Kidney (tissue), 14 donors: ENCODE data around the gene GLOD5. TPM values are rescaled to one million over a fixed set of nuclear protein-coding genes. Genes with fewer than 3 reads are reported as not detected.

Experiments
- DNase-seq, 5 donors: peaks; one replicate each; pipeline ENCODE4 v3.0.0-alpha.2; 2013 to 2020
- FAIRE-seq: peaks from 2 replicates; lab custom pipeline; 2012; peaks lifted over from hg19 to GRCh38; lab: Jason Lieb, UNC
- H3K27ac ChIP-seq, 2 donors: one replicate each; pipeline ENCODE4 v1.7.0; 2013; ENCODE audit warnings: low read depth in 2 of 2, low read length in 2 of 2, inconsistent platforms in 1 of 2
- H3K27me3 ChIP-seq: one replicate; pipeline ENCODE4 v1.7.1; 2013; ENCODE audit warnings: low read length, inconsistent platforms; ENCODE audit not compliant: control insufficient read depth, insufficient read depth
- H3K36me3 ChIP-seq, 3 donors: one replicate each; pipeline versions ENCODE4 v1.7.0 to v1.7.1; 2013; ENCODE audit warnings: low read length in 3 of 3, control low read depth in 1 of 3, inconsistent platforms in 1 of 3; ENCODE audit not compliant: insufficient read depth in 3 of 3, control insufficient read depth in 2 of 3
- H3K4me1 ChIP-seq, 3 donors: one replicate each; pipeline versions ENCODE4 v1.7.0 to v1.7.1; 2013; ENCODE audit warnings: low read length in 3 of 3, inconsistent platforms in 1 of 3, low read depth in 1 of 3; ENCODE audit not compliant: control insufficient read depth in 2 of 3, insufficient read depth in 2 of 3
- H3K4me3 ChIP-seq, 3 donors: one replicate each; pipeline versions ENCODE4 v1.7.0 to v1.8.1; 2013; ENCODE audit warnings: low read length in 3 of 3, control low read depth in 1 of 3, inconsistent platforms in 1 of 3
- H3K9ac ChIP-seq, 3 donors: one replicate each; pipeline versions ENCODE4 v1.7.0 to v1.7.1; 2013; ENCODE audit warnings: low read length in 3 of 3, control low read depth in 1 of 3, inconsistent platforms in 1 of 3
- H3K9me3 ChIP-seq, 3 donors: one replicate each; pipeline versions ENCODE4 v1.7.0 to v1.7.1; 2013; ENCODE audit warnings: low read length in 3 of 3, control low read depth in 1 of 3, inconsistent platforms in 1 of 3; ENCODE audit not compliant: control insufficient read depth in 2 of 3, insufficient read depth in 1 of 3
- CTCF ChIP-seq: IDR thresholded peaks from 3 replicates; pipeline ENCODE4 v1.5.1; 2012; ENCODE audit warnings: mild to moderate bottlenecking, moderate library complexity, borderline replicate concordance; ENCODE audit not compliant: insufficient read depth; ENCODE audit errors: extremely low read depth
- intact Hi-C: fragments of 100-400 bp; cut with DNase I; formaldehyde crosslinking; loops from one replicate; pipeline ENCODE4 v1.11.1; 2022
- polyA plus RNA-seq: library from polyadenylated mRNA; stranded (reverse); fragments of 350-450 nt; fragmentation: Illumina TruSeq; extraction: RNeasy Lipid Tissue Mini Kit (QIAGEN cat#74804); gene quantifications from one replicate; pipeline ENCODE4 v1.2.3, GENCODE V29; 2014; ENCODE audit warnings: low read depth, low replicate concordance; ENCODE audit not compliant: insufficient read depth
- total RNA-seq: library from RNA; stranded (reverse); fragmentation: NEBNext Ultra II Directional; extraction: Animal tissue kit (Norgen Biotek cat#: 25700); gene quantifications from one replicate; pipeline ENCODE4 v1.2.1, GENCODE V29; 2021
- donor health status: control.
- donor health status: control.
- donor health status: control.
- donor health status: control.
- donor health status: control.
- donor health status: DM: yes; HTN: yes; CAD: no.
- donor health status: Normal renal cell carcinoma (clear cell type).

Gene GLOD5
- total and polyA plus RNA-seq, 2 donors from 2014 or later: 0.94 to 12.6 TPM

- FAIRE-seq (no peak), DNase-seq (no peak)
- Histone ChIP-seq H3K4me3 (no peak overlapping the region), H3K4me1 (no peaks in the 10 kb centered on the region), H3K9ac (no peak overlapping the region), H3K36me3 (no peaks in the 10 kb centered on the region), H3K27me3 (no peaks in the 10 kb centered on the region), H3K9me3 (no peaks in the 10 kb centered on the region), H3K27ac (no peak overlapping the region)
- no peak for TF ChIP-seq CTCF
- intact Hi-C loops: no loop called here
Observed at GRCh38 chrX:48782795-48783194, 21.2 kb downstream of the GLOD5 start.

- Histone ChIP-seq H3K27ac (no peak overlapping the region), H3K36me3 (no peaks in the 10 kb centered on the region), H3K9ac (no peak overlapping the region), H3K4me3 (no peak overlapping the region), H3K9me3 (no peaks in the 10 kb centered on the region), H3K27me3 (no peaks in the 10 kb centered on the region), H3K4me1 (no peaks in the 10 kb centered on the region)
- intact Hi-C loops: no loop called here
- FAIRE-seq (no peak), DNase-seq (no peak)
- TF ChIP-seq CTCF: no peak
Observed at GRCh38 chrX:48784726-48785125, 23.2 kb downstream of the GLOD5 start.

GRCh38 chrX:48785186-48785539 is 23.6 kb downstream of the GLOD5 start:
- FAIRE-seq (no peak), DNase-seq (no peak)
- no peaks in the 10 kb centered on the region for H3K36me3 ChIP-seq
- H3K27me3 ChIP-seq: no peaks in the 10 kb centered on the region
- no peak for TF ChIP-seq CTCF
- no peak overlapping the region for H3K27ac ChIP-seq
- H3K9me3 ChIP-seq: no peaks in the 10 kb centered on the region
- H3K9ac ChIP-seq: no peak overlapping the region
- intact Hi-C loops: no loop called here
- no peaks in the 10 kb centered on the region for H3K4me1 ChIP-seq
- no peak overlapping the region for H3K4me3 ChIP-seq

GRCh38 chrX:48785540-48786214 is 24.1 kb downstream of the GLOD5 start:
- FAIRE-seq: no peak
- H3K4me1 ChIP-seq: no peaks in the 10 kb centered on the region

More at GRCh38 chrX:48785540-48786214, 24.1 kb downstream of the GLOD5 start:
- H3K27me3 ChIP-seq: no peaks in the 10 kb centered on the region
- intact Hi-C loops: no loop called here
- TF ChIP-seq CTCF: no peak
- no peak overlapping the region for H3K9ac ChIP-seq
- H3K27ac ChIP-seq: no peak overlapping the region
- no peaks in the 10 kb centered on the region for H3K9me3 ChIP-seq
- no peak for DNase-seq
- H3K4me3 ChIP-seq: no peak overlapping the region
- H3K36me3 ChIP-seq: no peaks in the 10 kb centered on the region
